B cell (primary cell): ENCODE data around the gene C22orf15. TPM values are rescaled to one million over a fixed set of nuclear protein-coding genes. Genes with fewer than 3 reads are reported as not detected.
A peak's percentile ranks its signal among the peaks of the same experiment; 100 is the strongest.

Experiments used
- ATAC-seq: fragments of 200-7000 bp; cut with Tn5 transposase; one replicate; pipeline ENCODE4 v1.10.0; 2021; ENCODE audit warnings: low read depth, mild to moderate bottlenecking, moderate number of reproducible peaks, moderate library complexity
- CTCF ChIA-PET: fragments of 350-600 bp; sonication (Branson Sonifier 250); formaldehyde crosslinking; loops from one replicate; lab custom pipeline; 2021; ENCODE audit warnings: antibody characterized with exemption, inconsistent platforms; lab: Charles Lee
- POLR2A ChIA-PET: fragments of 350-600 bp; sonication (Branson Sonifier 250); formaldehyde crosslinking; loops from one replicate; lab custom pipeline; 2021; ENCODE audit warnings: antibody characterized with exemption; lab: Charles Lee
- DNase-seq: peaks from one replicate; pipeline ENCODE4 v3.0.0; 2013
- H2AFZ ChIP-seq: 2 replicates; pipeline ENCODE4 v1.6.1; 2012; ENCODE audit warnings: mild to moderate bottlenecking, low read depth, low read length; ENCODE audit not compliant: insufficient read depth, poor library complexity, severe bottlenecking
- H3K27ac ChIP-seq, 2 donors: 1 replicate in 1 of 2; 2 replicates in 1 of 2; pipeline ENCODE4 v1.5.1; 2012 to 2013; ENCODE audit warnings: low read length in 2 of 2, mild to moderate bottlenecking in 2 of 2, moderate library complexity in 1 of 2
- H3K27me3 ChIP-seq, 4 experiments: fragments of 200-600 bp in 1 of 4; sonication (generic) in 1 of 4; replicated peaks in 1 of 4; 1 replicate in 2 of 4; 2 replicates in 2 of 4; pipeline versions ENCODE4 v1.6.1 to v1.7.0; 2013 to 2016; ENCODE audit warnings: low read length in 3 of 4, mild to moderate bottlenecking in 2 of 4, mixed read lengths in 1 of 4, moderate library complexity in 1 of 4; ENCODE audit not compliant: insufficient read depth in 4 of 4, control insufficient read depth in 3 of 4; ENCODE audit errors: control extremely low read depth in 1 of 4
- H3K36me3 ChIP-seq, 2 experiments: replicated peaks in 1 of 2; 1 replicate in 1 of 2; 2 replicates in 1 of 2; pipeline versions ENCODE4 v1.6.1 to v1.7.1; 2013; ENCODE audit warnings: low read length in 1 of 2; ENCODE audit not compliant: insufficient read depth in 2 of 2, control insufficient read depth in 1 of 2; ENCODE audit errors: control extremely low read depth in 1 of 2, extremely low read depth in 1 of 2
- H3K4me1 ChIP-seq, 2 donors: fragments of 200-600 bp in 1 of 2; sonication (generic) in 1 of 2; 1 replicate in 1 of 2; 2 replicates in 1 of 2; pipeline versions ENCODE4 v1.5.1 to v1.6.1; 2013 to 2017; ENCODE audit warnings: low read length in 2 of 2; ENCODE audit not compliant: control insufficient read depth in 2 of 2, insufficient read depth in 2 of 2
- H3K4me2 ChIP-seq: replicated peaks from 2 replicates; pipeline ENCODE3; 2012; ENCODE audit warnings: mild to moderate bottlenecking, low read depth, low read length; ENCODE audit not compliant: poor library complexity, severe bottlenecking
- H3K4me3 ChIP-seq, 5 experiments: fragments of 200-600 bp in 1 of 5; sonication (generic) in 1 of 5; 1 replicate in 3 of 5; 2 replicates in 2 of 5; pipeline versions ENCODE4 v1.5.1 to v1.7.0; 2011 to 2016; ENCODE audit warnings: low read length in 4 of 5, mild to moderate bottlenecking in 4 of 5, low read depth in 2 of 5, control low read depth in 1 of 5, moderate library complexity in 1 of 5; ENCODE audit not compliant: insufficient read depth in 1 of 5; ENCODE audit errors: control extremely low read depth in 1 of 5, extremely low read depth in 1 of 5
- H3K79me2 ChIP-seq: fragments of 200-600 bp; sonication (generic); one replicate; pipeline ENCODE4 v1.6.0; 2016; ENCODE audit warnings: low read length; ENCODE audit not compliant: control insufficient read depth, insufficient read depth
- H3K9ac ChIP-seq: fragments of 200-600 bp; sonication (generic); 2 replicates; pipeline ENCODE4 v1.6.1; 2017; ENCODE audit warnings: mild to moderate bottlenecking, low read length, moderate library complexity
- H3K9me3 ChIP-seq, 3 donors: one replicate each; pipeline versions ENCODE4 v1.6.1 to v1.7.1; 2013; ENCODE audit warnings: low read length in 2 of 3; ENCODE audit not compliant: control insufficient read depth in 2 of 3, insufficient read depth in 1 of 3; ENCODE audit errors: control extremely low read depth in 1 of 3
- H4K20me1 ChIP-seq: 2 replicates; pipeline ENCODE4 v1.6.0; 2012; ENCODE audit warnings: mild to moderate bottlenecking, low read length; ENCODE audit not compliant: insufficient read depth, control insufficient read depth, poor library complexity, severe bottlenecking
- H3K27ac Mint-ChIP-seq: one replicate; pipeline ENCODE4 v1.8.0; 2021; ENCODE audit warnings: mixed read lengths
- H3K27me3 Mint-ChIP-seq: one replicate; pipeline ENCODE4 v1.8.0; 2021; ENCODE audit warnings: mixed read lengths
- H3K4me1 Mint-ChIP-seq: one replicate; pipeline ENCODE4 v1.8.0; 2021; ENCODE audit warnings: mixed read lengths
- H3K4me3 Mint-ChIP-seq: one replicate; pipeline ENCODE4 v1.8.0; 2021; ENCODE audit warnings: mixed read lengths
- H3K9me3 Mint-ChIP-seq: one replicate; pipeline ENCODE4 v1.8.0; 2022; ENCODE audit warnings: mixed read lengths; ENCODE audit not compliant: insufficient read depth
- CTCF ChIP-seq: fragments of 200-600 bp; IDR thresholded peaks from one replicate; pipeline ENCODE4 v1.8.0; 2022; ENCODE audit warnings: antibody characterized with exemption, mild to moderate bottlenecking
- EZH2 ChIP-seq: IDR thresholded peaks from 2 replicates; pipeline ENCODE4 v1.6.1; 2012; ENCODE audit warnings: borderline replicate concordance, low read depth, mild to moderate bottlenecking, moderate library complexity, low read length; ENCODE audit not compliant: insufficient read depth, poor library complexity, severe bottlenecking
- WGBS: methylation state at CpG from one replicate; pipeline ENCODE4 v1.1.5; 2013; ENCODE audit warnings: missing lambda C conversion rate; ENCODE audit not compliant: insufficient coverage; 5-methylcytosine and 5-hydroxymethylcytosine counted together
- intact Hi-C: fragments of 100-400 bp; cut with micrococcal nuclease; formaldehyde crosslinking; loops from one replicate; pipeline ENCODE4 v1.10.0; 2022
- polyA plus RNA-seq: library from polyadenylated mRNA; depleted of rRNA; stranded (reverse); fragments of >200 nt; gene quantifications from 2 replicates; pipeline ENCODE4 v1.2.3, GENCODE V29; 2012
- total RNA-seq, 2 donors: library from RNA; stranded (reverse); fragments of 120-200 nt in 1 of 2; gene quantifications; 1 replicate in 1 of 2; 2 replicates in 1 of 2; pipeline versions ENCODE4 v1.2.3 to v1.2.4, GENCODE V29; 2013 to 2022

Gene C22orf15
- total and polyA plus RNA-seq, 2 donors (not counting 1 experiment from before 2014, with no cell fraction given), result 0.61 to 0.81 TPM

GRCh38 chr22:23789121-23789520, 26.3 kb downstream of the C22orf15 start:
- H3K27ac Mint-ChIP-seq, result peak overlapping the region; percentile 15
- TF ChIP-seq CTCF (no peak), EZH2 (no peak)
- no peaks in the 10 kb centered on the region for H3K9me3 Mint-ChIP-seq
- Histone ChIP-seq H4K20me1 (peaks cover 59% of the 10 kb centered on the region), H3K9me3 (no peaks in the 10 kb centered on the region), H3K9ac (no peak overlapping the region), H3K4me2 (no peak overlapping the region), H3K36me3 (peaks cover 0 to 28% of the 10 kb centered on the region in 2 experiments), H3K4me1 (peaks cover 41 to 51% of the 10 kb centered on the region in 2 donors), H3K79me2 (peaks cover 68% of the 10 kb centered on the region), H2AFZ (no peak overlapping the region), H3K4me3 (no peak overlapping the region), H3K27ac (no peak overlapping the region), H3K27me3 (no peaks in the 10 kb centered on the region)
- H3K27me3 Mint-ChIP-seq, result no peaks in the 10 kb centered on the region
- no peak for ATAC-seq
- ChIA-PET POLR2A (interaction anchor here (0.7 to 2.3 kb wide), 9 partner anchors 8 to 154 kb away, joined by 3 to 11 read pairs (median 4); partner anchors contain the start of genes DERL3, MMP11, SLC2A11 and ZNF70), CTCF (interaction anchor here (0.8 to 2.3 kb wide), 6 partner anchors 15 to 68 kb away, joined by 3 to 7 read pairs (median 4); partner anchors contain the start of genes MMP11 and SLC2A11)
- H3K4me3 Mint-ChIP-seq, result peak overlapping the region; percentile 20
- no peak for DNase-seq
- H3K4me1 Mint-ChIP-seq, result peaks cover 45% of the 10 kb centered on the region
- intact Hi-C loops, result loop anchor here (5.0 to 10.0 kb wide), 2 partner anchors 123 to 226 kb away; partner anchors contain the start of gene CABIN1
- WGBS, result 100% methylated on average over 2 of the region's 4 CpGs

GRCh38 chr22:23789638-23790037, 26.8 kb downstream of the C22orf15 start:
- H3K4me1 Mint-ChIP-seq, result peaks cover 42% of the 10 kb centered on the region
- H3K79me2 ChIP-seq, result peaks cover 70% of the 10 kb centered on the region
- no peak overlapping the region for H3K4me3 ChIP-seq
- H2AFZ ChIP-seq, result no peak overlapping the region
- H3K4me1 ChIP-seq, result peaks cover 37 to 46% of the 10 kb centered on the region in 2 donors
- no peak for TF ChIP-seq EZH2
- TF ChIP-seq CTCF, result no peak
- ChIA-PET POLR2A (interaction anchor here (0.9 to 1.4 kb wide), 6 partner anchors 8 to 48 kb away, joined by 3 to 11 read pairs (median 4); partner anchors contain the start of genes DERL3, MMP11 and ZNF70), CTCF (interaction anchor here (0.8 to 2.3 kb wide), 6 partner anchors 16 to 68 kb away, joined by 3 to 7 read pairs (median 4); partner anchors contain the start of genes MMP11 and SLC2A11)
- H3K4me2 ChIP-seq, result peak overlapping the region; percentile 8
- H3K9ac ChIP-seq, result no peak overlapping the region
- peak overlapping the region; percentile 10 for H3K27ac Mint-ChIP-seq
- H3K27me3 Mint-ChIP-seq, result no peaks in the 10 kb centered on the region
- peak overlapping the region; percentile 20 for H3K4me3 Mint-ChIP-seq
- H3K36me3 ChIP-seq, result peaks cover 0 to 31% of the 10 kb centered on the region in 2 experiments
- H3K27ac ChIP-seq, result peak overlapping the region in 1 of 2 donors; percentile 3
- no peaks in the 10 kb centered on the region for H3K9me3 Mint-ChIP-seq
- no peaks in the 10 kb centered on the region for H3K9me3 ChIP-seq
- DNase-seq (no peak), ATAC-seq (no peak)
- intact Hi-C loops, result loop anchor here (5.0 to 10.0 kb wide), 2 partner anchors 123 to 225 kb away; partner anchors contain the start of gene CABIN1
- H3K27me3 ChIP-seq, result no peaks in the 10 kb centered on the region
- WGBS, result 100% methylated on average over 4 of the region's 4 CpGs
- H4K20me1 ChIP-seq, result peaks cover 59% of the 10 kb centered on the region
